ENCODE data around the gene TBX21.

Gene TBX21

DNA sequence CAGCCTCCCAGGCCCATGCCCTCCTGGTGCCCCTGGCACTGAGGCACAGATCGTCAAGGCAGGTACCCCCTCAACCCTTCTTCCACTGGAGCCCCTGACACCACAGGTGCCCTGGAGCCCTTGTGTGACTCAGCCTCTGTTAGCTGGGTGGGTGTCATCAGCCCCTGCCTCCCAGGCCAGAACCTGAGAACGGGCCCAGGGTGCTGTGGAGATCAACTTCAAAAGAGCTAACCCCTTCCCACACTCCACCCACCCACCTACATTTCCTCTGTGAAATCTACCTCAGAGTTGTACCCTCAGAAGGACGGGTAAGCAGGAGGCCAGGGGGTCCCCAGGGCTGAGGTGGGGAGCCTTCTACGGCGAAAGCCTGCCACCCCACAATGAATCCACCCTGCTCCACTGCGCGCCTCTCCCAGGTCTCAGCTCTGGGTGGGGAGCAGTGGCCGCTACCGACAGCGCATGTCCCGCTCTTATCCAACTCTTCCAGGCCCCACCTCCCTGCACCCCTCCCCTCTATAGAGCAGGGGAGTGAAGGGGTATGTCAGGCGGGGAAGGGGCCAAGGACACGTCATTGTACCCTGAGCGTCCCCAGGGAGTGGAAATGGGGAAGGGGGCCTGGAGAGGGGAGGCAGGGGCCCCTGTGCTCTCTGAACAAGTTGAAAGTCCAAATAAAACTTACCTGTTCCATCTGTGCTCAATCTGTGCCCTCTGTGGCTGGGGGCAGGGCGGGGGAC, 21.5 kb upstream of the TBX21 start:
- Histone ChIP-seq H3K27ac (ENCODE audit: low read depth, low read length) (no peak overlapping the region), H3K9me3 (ENCODE audit: insufficient read depth, low read length) (no peaks in the 10 kb centered on the region), H3F3A (ENCODE audit: insufficient read depth) (no peaks in the 10 kb centered on the region), H3K27me3 (ENCODE audit: low read length) (no peaks in the 10 kb centered on the region), H3K9ac (ENCODE audit: low read length) (no peak overlapping the region), H3K4me2 (ENCODE audit: low read depth, low read length, poor library complexity, severe bottlenecking) (no peak overlapping the region), H3K9me2 (replicated peaks; ENCODE audit: insufficient read depth, low read length) (no peaks in the 10 kb centered on the region), H3K79me2 (ENCODE audit: insufficient read depth, low read length) (no peaks in the 10 kb centered on the region), H3K4me3 (ENCODE audit: insufficient read depth, low read length, poor library complexity, severe bottlenecking) (no peak overlapping the region), H2AFZ (ENCODE audit: low read depth, low read length, severe bottlenecking) (no peak overlapping the region), H3K36me3 (ENCODE audit: low read length) (no peaks in the 10 kb centered on the region), H4K20me1 (ENCODE audit: low read depth, low read length) (no peaks in the 10 kb centered on the region)
- TF ChIP-seq EZH2phosphoT487 (conservative IDR thresholded peaks at IDR 0.05; ENCODE audit: low read length) = no peak
- TF ChIP-seq, protein P1, sequence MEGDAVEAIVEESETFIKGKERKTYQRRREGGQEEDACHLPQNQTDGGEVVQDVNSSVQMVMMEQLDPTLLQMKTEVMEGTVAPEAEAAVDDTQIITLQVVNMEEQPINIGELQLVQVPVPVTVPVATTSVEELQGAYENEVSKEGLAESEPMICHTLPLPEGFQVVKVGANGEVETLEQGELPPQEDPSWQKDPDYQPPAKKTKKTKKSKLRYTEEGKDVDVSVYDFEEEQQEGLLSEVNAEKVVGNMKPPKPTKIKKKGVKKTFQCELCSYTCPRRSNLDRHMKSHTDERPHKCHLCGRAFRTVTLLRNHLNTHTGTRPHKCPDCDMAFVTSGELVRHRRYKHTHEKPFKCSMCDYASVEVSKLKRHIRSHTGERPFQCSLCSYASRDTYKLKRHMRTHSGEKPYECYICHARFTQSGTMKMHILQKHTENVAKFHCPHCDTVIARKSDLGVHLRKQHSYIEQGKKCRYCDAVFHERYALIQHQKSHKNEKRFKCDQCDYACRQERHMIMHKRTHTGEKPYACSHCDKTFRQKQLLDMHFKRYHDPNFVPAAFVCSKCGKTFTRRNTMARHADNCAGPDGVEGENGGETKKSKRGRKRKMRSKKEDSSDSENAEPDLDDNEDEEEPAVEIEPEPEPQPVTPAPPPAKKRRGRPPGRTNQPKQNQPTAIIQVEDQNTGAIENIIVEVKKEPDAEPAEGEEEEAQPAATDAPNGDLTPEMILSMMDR (IDR thresholded peaks at IDR 0.05; ENCODE audit: insufficient read depth, low read length, poor library complexity, severe bottlenecking) = no peak

DNA sequence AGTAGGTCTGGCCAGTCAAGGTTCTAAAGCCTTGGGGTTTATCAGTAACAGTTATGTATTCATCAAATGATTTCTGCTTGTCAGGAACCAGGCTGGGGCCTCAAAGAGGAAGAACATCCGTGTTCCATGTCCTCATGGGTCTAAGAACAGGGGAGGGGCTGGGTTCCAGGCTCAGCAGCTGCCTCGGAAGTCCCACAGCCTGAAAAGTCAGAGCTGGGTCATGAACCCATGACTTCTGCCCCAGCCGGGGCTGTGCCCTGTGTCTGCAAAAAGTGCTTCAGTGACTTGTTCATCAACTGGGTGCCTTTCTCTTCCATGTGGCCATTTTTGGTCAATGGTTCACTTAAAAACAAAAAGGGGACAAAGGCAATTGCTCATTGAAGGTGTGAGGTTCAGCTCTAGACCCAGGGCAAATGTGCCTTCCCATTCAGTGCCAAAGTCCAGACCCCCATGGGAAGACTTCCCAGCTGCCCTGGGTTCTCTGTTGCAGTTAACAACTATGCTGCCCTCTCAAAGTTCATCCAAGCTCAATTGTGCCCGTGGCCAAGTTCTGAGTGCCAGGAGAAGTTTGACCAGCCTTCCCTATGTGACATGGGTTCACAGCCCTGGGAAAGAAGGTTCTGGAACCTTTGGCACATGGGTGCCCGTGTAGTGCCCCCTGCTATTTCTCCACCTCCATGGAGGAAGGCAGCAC, 20.6 kb upstream of the TBX21 start:
- no peak overlapping the region for H3K9ac ChIP-seq (ENCODE audit: low read length)
- H4K20me1 ChIP-seq (ENCODE audit: low read depth, low read length) = no peaks in the 10 kb centered on the region
- H3K9me2 ChIP-seq (replicated peaks; ENCODE audit: insufficient read depth, low read length) = no peaks in the 10 kb centered on the region
- no peaks in the 10 kb centered on the region for H3K79me2 ChIP-seq (ENCODE audit: insufficient read depth, low read length)
- no peaks in the 10 kb centered on the region for H3K27me3 ChIP-seq (ENCODE audit: low read length)
- no peaks in the 10 kb centered on the region for H3K36me3 ChIP-seq (ENCODE audit: low read length)
- H3K9me3 ChIP-seq (ENCODE audit: insufficient read depth, low read length) = no peaks in the 10 kb centered on the region
- H2AFZ ChIP-seq (ENCODE audit: low read depth, low read length, severe bottlenecking) = no peak overlapping the region
- no peak overlapping the region for H3K27ac ChIP-seq (ENCODE audit: low read depth, low read length)
- no peaks in the 10 kb centered on the region for H3F3A ChIP-seq (ENCODE audit: insufficient read depth)
- H3K4me2 ChIP-seq (ENCODE audit: low read depth, low read length, poor library complexity, severe bottlenecking) = no peak overlapping the region
- H3K4me3 ChIP-seq (ENCODE audit: insufficient read depth, low read length, poor library complexity, severe bottlenecking) = no peak overlapping the region
- TF ChIP-seq, protein P1 (IDR thresholded peaks at IDR 0.05; ENCODE audit: insufficient read depth, low read length, poor library complexity, severe bottlenecking) = no peak
- TF ChIP-seq EZH2phosphoT487 (conservative IDR thresholded peaks at IDR 0.05; ENCODE audit: low read length) = no peak

DNA sequence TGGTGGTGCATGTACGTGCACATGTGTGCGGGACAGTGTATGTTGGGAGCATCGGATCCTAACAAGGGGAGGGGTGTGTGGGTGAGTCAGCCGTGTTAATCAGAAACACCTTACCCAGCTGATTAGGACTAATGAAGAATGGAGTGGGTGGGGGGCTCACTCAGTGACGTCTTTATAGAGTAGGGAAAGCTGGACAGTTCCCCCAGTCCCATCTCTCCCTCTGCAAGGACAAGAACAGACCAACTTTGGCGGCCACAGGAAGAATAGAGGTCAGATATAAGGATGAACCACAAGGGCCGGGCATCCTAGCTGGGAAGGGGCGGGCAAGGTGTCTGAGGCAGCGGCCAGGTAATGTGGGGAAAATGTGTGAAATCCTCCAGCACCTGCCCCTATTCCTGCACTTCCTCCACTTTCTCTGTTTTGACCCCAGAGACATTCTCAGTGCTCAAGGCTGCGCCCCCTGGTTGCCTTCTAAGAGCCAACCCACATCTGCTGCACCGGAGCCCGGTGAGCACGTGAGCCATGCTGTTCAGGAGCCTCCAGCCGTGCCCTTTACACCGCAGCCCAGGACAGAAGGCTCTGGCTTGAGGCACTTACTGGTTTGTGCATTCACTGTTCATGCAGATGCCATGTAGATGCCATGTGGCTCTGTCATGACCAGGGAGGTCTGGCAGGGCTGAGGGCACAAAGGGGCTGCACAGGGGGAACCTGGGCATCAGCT, 18.9 kb upstream of the TBX21 start:
- H3K4me2 ChIP-seq (ENCODE audit: low read depth, low read length, poor library complexity, severe bottlenecking) = no peak overlapping the region
- no peaks in the 10 kb centered on the region for H3K27me3 ChIP-seq (ENCODE audit: low read length)
- TF ChIP-seq, protein P1 (IDR thresholded peaks at IDR 0.05; ENCODE audit: insufficient read depth, low read length, poor library complexity, severe bottlenecking) = no peak
- no peak for TF ChIP-seq EZH2phosphoT487 (conservative IDR thresholded peaks at IDR 0.05; ENCODE audit: low read length)
- no peaks in the 10 kb centered on the region for H3F3A ChIP-seq (ENCODE audit: insufficient read depth)
- H3K27ac ChIP-seq (ENCODE audit: low read depth, low read length) = no peak overlapping the region
- no peaks in the 10 kb centered on the region for H3K9me3 ChIP-seq (ENCODE audit: insufficient read depth, low read length)
- H2AFZ ChIP-seq (ENCODE audit: low read depth, low read length, severe bottlenecking) = no peak overlapping the region
- no peak overlapping the region for H3K9ac ChIP-seq (ENCODE audit: low read length)
- H3K36me3 ChIP-seq (ENCODE audit: low read length) = no peaks in the 10 kb centered on the region
- no peaks in the 10 kb centered on the region for H3K9me2 ChIP-seq (replicated peaks; ENCODE audit: insufficient read depth, low read length)
- no peak overlapping the region for H3K4me3 ChIP-seq (ENCODE audit: insufficient read depth, low read length, poor library complexity, severe bottlenecking)
- no peaks in the 10 kb centered on the region for H4K20me1 ChIP-seq (ENCODE audit: low read depth, low read length)
- H3K79me2 ChIP-seq (ENCODE audit: insufficient read depth, low read length) = no peaks in the 10 kb centered on the region

Data from SU-DHL-6 (cell line).